ENCODE data around the gene CLC. TPM values are rescaled to one million over a fixed set of nuclear protein-coding genes. Genes with fewer than 3 reads are reported as not detected.

Gene CLC
- total RNA-seq, 4 donors from 2014 or later = not detected

GRCh38 chr19:39754971-39755370, 17.1 kb upstream of the CLC start:
- H3K27ac ChIP-seq = no peak overlapping the region
- in situ Hi-C loops (cut with MboI; ENCODE audit: low pct_ligation_motif_present in 1 of 4, low pct_unique_long_range_greater_than_20kb in 1 of 4, low sequenced_read_pairs in 3 of 4) (no loop called here), intact Hi-C loops (cut with DNase I; ENCODE audit: low total_unique reads) (no loop called here)
- H3K9me3 ChIP-seq = no peaks in the 10 kb centered on the region
- no peaks in the 10 kb centered on the region for H3K36me3 ChIP-seq
- TF ChIP-seq POLR2AphosphoS5 (IDR thresholded peaks at IDR 0.05) (no peak), EP300 (IDR thresholded peaks at IDR 0.05; ENCODE audit: low read depth) (no peak), CTCF (IDR thresholded peaks at IDR 0.05) (no peak), POLR2A (IDR thresholded peaks at IDR 0.05) (no peak)
- no peaks in the 10 kb centered on the region for H3K4me1 ChIP-seq
- 52 to 58% methylated on average over 3 of the region's 3 CpGs for WGBS, 2 donors (ENCODE audit: low coverage in 1 of 2)
- H3K27me3 ChIP-seq = peaks cover 25% of the 10 kb centered on the region
- H3K4me3 ChIP-seq = no peak overlapping the region
- no peak for DNase-seq

GRCh38 chr19:39754544-39754943, 16.7 kb upstream of the CLC start:
- no peak for DNase-seq
- Histone ChIP-seq H3K27me3 (peaks cover 25% of the 10 kb centered on the region), H3K9me3 (no peaks in the 10 kb centered on the region), H3K27ac (no peak overlapping the region), H3K4me3 (no peak overlapping the region), H3K36me3 (no peaks in the 10 kb centered on the region), H3K4me1 (no peaks in the 10 kb centered on the region)
- TF ChIP-seq POLR2A (IDR thresholded peaks at IDR 0.05) (no peak), CTCF (IDR thresholded peaks at IDR 0.05) (no peak), POLR2AphosphoS5 (IDR thresholded peaks at IDR 0.05) (no peak), EP300 (IDR thresholded peaks at IDR 0.05; ENCODE audit: low read depth) (no peak)
- in situ Hi-C loops (cut with MboI; ENCODE audit: low pct_ligation_motif_present in 1 of 4, low pct_unique_long_range_greater_than_20kb in 1 of 4, low sequenced_read_pairs in 3 of 4) (no loop called here), intact Hi-C loops (cut with DNase I; ENCODE audit: low total_unique reads) (no loop called here)
- 62 to 71% methylated on average over 2 of the region's 2 CpGs for WGBS, 2 donors (ENCODE audit: low coverage in 1 of 2)

GRCh38 chr19:39752795-39753194, 15.0 kb upstream of the CLC start:
- H3K4me1 ChIP-seq = no peaks in the 10 kb centered on the region
- intact Hi-C loops (cut with DNase I; ENCODE audit: low total_unique reads) (no loop called here), in situ Hi-C loops (cut with MboI; ENCODE audit: low pct_ligation_motif_present in 1 of 4, low pct_unique_long_range_greater_than_20kb in 1 of 4, low sequenced_read_pairs in 3 of 4) (no loop called here)
- peaks cover 14% of the 10 kb centered on the region for H3K27me3 ChIP-seq
- TF ChIP-seq EP300 (IDR thresholded peaks at IDR 0.05; ENCODE audit: low read depth) (no peak), POLR2A (IDR thresholded peaks at IDR 0.05) (no peak), CTCF (IDR thresholded peaks at IDR 0.05) (no peak), POLR2AphosphoS5 (IDR thresholded peaks at IDR 0.05) (no peak)
- no peak overlapping the region for H3K4me3 ChIP-seq
- no peaks in the 10 kb centered on the region for H3K9me3 ChIP-seq
- no peak overlapping the region for H3K27ac ChIP-seq
- H3K36me3 ChIP-seq = no peaks in the 10 kb centered on the region
- DNase-seq = no peak

- Histone ChIP-seq H3K36me3 (no peaks in the 10 kb centered on the region), H3K27me3 (peaks cover 12% of the 10 kb centered on the region), H3K4me1 (no peaks in the 10 kb centered on the region), H3K4me3 (no peak overlapping the region), H3K27ac (no peak overlapping the region), H3K9me3 (no peaks in the 10 kb centered on the region)
- intact Hi-C loops (cut with DNase I; ENCODE audit: low total_unique reads) = no loop called here
- DNase-seq = no peak
- no peak for TF ChIP-seq EP300 (IDR thresholded peaks at IDR 0.05; ENCODE audit: low read depth)
- TF ChIP-seq POLR2AphosphoS5 (IDR thresholded peaks at IDR 0.05) = no peak
- TF ChIP-seq POLR2A (IDR thresholded peaks at IDR 0.05) = no peak
- no peak for TF ChIP-seq CTCF (IDR thresholded peaks at IDR 0.05)
- in situ Hi-C loops (cut with MboI; ENCODE audit: low pct_ligation_motif_present in 1 of 4, low pct_unique_long_range_greater_than_20kb in 1 of 4, low sequenced_read_pairs in 3 of 4) = no loop called here
Observed at GRCh38 chr19:39752390-39752789, 14.6 kb upstream of the CLC start.

All from transverse colon (tissue), 4 donors.